Measurements from ENCODE around the gene ANKLE2.
"Not testable (repeated sequence)": the region's sequence is repeated elsewhere in the genome, so short reads cannot be mapped to it uniquely, and the experiment has no call there.

The ANKLE2 gene

DNA sequence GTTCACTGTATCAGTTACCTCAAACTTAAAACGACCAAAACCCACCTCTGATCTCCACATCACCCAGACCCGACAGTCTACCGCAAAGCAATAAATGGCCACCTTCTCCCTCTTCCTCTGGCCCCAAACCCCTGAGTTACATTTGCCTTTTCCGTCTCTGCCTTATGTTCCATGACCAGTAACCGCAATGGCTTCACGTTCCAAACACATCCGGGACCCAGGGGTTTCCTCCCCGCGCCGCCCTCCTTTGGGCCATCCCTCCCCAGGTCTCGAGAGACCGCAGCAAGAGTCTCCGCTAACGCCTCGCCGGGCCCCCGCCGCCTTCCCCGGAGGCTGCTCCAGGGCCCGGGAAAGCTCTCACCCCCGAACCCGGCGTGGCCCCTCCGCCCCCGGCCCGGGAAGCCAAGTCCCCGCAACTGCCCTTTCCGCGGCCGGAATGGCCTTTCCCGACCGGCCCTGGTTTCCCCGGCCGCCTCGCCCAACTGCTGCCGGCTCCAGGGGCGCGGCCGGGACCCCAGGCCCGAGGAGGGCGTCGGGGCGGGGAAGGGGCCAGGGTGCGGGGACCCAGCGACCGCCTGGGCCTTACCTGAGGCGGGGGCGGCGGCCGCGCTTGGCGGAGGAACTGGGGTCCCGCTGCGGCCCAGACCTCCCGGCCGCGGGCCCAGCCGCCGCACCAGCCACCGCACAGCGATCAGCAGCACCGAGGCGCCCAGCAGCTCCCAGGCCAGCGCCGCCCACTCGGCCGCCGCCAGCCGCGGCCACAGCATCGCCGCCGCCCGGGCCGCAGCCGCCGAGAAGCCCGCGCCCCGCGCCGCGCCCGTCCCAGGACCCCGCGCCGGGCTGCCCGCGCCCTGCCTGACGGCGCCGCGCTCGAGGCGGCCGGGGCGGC is at the start of gene ANKLE2:
Gene ANKLE2 (minus strand): TSS at position 801 of the 889 bp plus-strand sequence. CDS start 34 bp downstream, at position 767.
- DNase-seq (ENCODE audit: low read depth), result peak; percentile 48

DNA sequence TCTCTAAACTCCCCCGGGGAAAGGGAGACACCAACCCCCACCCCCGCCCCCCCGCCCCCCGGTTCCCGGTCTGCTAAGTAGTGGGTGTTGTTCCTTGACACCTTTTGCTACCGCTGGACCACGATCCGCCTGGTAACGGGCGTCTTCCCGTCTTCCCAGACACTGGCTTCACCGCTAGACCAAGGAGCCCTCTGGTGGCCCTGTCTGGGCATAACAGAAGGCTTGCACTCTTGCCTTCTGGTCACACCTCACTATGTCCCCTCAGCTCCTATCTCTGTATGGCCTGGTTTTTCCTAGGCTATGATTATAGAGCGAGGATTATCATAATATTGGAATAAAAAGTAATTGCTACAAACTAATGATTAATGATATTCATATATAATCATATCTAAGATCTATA is 47.8 kb upstream of the ANKLE2 start:
- not testable (repeated sequence) for DNase-seq (ENCODE audit: low read depth)

DNA sequence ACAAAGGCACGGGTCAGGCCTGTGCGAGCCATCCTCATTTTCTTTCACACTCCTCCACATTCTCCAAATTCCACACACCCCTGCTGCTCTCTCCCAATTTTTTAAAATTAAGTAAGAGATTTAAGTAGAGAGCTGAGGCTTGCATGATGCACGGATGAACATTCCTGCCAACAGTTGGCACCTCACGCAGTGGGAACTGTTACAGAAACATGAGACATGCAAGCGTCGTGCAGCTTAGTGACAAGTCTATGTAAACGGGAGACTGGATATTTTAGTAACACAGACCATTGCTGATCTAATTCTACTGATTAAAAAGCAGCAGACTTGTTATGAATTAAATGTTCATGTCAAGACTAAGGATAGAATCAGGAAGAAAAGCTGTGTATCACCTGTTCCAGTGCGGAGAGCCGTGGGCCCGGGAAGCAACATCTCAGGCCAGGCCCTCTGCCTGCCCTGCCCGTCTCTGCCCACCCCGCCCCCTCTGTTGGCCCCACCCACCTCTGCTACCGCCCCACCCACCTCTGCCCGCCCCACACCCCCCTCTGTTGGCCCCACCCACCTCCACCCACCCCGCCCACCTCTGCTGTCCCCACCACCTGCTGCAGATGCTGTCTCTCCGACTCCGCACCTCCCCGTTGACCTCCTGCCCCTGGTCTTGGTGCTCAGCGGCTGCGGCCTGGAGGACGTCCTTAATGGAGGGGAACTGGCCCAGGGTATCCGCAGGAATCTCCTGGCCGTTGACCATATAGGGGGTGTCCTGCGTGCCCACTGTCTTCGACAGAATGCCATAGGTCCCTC is 45.9 kb upstream of the ANKLE2 start:
- DNase-seq (ENCODE audit: low read depth), result no peak

DNA sequence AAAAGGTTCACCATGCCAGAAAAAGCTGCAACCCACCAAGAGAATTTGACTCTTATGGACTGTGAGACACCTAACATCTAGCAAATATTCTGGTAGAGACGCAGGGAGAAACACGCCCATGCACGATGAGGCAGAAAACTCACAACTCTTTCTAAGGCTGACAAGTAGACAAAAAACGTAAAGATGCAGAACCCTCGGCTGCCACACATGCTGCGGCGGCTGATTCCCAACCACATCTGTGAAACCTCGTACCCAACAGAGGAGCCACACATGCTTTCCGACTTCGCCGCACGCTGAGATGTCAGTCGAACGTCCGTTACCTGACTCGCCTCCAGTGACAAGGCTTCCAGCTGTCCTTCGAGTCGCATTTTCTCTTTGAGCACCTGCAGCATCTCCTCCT is 45.2 kb upstream of the ANKLE2 start:
- peak; percentile 13 for DNase-seq (ENCODE audit: low read depth)

DNA sequence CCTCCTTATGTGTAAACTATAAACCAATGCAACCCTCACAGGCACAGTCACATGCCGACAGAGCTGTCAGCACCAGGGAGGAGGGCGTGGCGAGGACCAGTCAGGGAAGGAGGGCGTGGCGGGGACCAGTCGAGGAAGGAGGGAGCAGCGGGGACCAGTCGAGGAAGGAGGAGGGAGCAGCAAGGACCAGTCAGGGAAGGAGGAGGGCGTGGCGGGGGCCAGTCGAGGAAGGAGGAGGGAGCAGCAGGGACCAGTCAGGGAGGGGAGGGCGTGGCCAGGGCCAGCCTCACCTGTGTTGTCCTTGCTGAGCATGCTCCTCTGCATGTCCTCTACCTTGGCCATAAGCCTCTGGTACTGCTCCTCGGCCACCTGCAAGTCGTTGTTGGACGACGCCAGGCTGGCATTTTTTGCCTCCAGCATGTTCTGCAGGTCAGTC is 42.8 kb upstream of the ANKLE2 start:
- no peak for DNase-seq (ENCODE audit: low read depth)

DNA sequence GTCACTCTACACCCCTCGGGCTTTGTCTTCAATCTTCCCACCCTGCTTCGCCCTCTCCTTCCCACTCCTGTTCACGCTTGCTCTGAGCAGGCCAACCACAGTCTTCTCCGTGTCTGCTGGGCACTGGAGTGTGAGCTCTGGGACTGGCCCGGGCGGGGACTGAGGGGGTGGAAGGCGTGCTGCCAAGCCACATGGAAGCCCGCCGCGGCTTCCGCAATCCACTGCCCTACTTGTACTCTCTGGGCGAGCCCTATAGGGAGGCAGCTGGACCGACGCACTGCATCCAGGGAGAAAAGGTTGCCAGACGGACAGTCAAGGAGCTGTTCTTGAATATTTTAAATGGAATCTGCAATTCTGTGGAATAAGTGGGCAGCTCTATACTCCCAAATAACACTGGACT is 42.3 kb upstream of the ANKLE2 start:
- no peak for DNase-seq (ENCODE audit: low read depth)

DNA sequence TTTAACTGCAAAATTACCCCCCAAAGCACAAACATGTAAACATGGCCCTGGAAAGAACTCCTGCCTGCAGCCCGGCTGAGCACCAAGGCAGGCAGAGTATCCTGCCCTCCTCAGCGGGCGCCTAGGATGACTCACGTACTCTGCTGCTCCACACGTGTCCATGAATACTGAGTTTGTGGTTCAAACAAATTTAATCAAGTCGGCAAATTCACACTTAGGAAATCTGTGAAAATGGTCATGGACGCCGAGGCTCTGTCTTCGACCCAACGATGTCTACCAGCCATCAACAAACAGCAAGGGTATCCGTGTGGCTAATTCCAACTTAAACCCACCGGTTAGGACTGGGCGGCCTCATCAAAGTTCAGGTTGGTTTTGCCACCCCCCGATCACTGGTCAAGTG is 41.5 kb upstream of the ANKLE2 start:
- no peak for DNase-seq (ENCODE audit: low read depth)

DNA sequence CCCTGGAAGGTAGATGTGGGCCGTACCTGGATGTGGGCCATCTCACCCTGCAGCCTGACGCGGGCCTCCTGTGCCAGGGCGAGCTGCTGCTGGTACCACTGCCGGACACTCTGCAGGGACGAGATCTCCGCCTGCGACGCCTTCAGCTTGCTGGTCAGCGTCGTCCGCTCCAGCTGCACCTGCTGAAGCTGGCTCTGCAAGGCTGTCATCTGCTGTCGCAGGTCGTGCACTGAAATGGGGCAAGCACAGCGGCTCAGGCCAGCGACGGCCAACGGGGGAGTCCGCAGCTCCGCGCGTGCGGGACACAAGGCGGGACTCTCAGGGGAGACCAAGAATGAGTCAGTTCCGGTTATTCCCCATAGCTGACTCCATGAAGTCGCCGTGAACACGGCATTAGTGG is 40.1 kb upstream of the ANKLE2 start:
- no peak for DNase-seq (ENCODE audit: low read depth)

DNA sequence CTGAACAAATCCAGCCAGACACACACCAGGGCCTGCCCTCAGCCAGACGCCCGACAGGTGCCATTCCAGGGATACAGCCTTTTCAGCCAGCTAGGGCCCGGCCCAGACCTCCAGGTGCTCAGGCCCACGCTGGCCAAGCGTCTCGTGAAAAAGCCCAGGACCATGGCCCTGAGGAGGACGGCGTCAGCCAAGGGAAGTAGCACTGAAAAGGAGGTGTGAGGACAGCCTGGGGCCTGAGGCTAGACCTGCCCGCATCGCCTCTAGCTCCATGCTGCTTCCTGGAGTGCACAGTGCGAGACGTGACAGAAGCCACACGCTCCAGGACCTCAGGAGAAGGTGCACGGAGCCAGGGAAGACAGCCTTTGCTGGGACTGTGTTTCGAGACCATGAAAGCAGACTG is 37.2 kb upstream of the ANKLE2 start:
- no peak for DNase-seq (ENCODE audit: low read depth)

DNA sequence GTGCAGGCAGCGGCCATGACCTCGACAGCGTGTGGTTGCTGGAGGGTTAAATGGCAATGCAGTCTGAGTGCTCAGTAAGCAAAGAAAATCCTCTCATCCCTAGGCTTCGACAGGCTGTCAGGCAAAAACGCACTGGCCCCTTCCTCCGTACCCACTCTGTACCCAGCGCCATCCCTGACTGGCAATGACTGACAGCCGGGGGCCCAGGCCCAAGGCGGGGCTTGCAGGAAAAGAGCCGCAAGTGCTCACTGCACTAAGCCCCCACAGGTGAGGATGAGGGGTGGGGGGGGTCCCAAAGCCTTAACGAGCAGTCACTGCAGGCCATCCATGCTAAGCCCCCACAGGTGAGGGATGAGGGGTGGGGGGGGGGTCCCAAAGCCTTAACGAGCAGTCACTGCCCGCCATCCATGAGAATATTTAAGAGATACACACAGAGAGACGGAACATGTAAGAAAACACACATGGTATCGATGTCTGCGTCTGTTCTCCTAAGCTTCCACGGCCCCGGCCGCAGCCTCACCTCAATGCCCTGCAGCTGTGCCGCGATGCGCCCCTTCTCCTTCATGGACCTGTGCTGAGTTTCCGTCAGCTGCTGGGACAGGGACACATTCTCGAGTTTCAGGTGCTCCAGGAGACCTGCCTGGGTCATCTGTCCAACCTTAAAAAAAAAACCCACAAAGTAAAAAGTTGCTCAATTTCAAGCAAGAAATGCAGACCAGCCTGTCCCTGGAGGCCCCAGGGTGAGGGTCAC is 36.4 kb upstream of the ANKLE2 start:
- no peak for DNase-seq (ENCODE audit: low read depth)

DNA sequence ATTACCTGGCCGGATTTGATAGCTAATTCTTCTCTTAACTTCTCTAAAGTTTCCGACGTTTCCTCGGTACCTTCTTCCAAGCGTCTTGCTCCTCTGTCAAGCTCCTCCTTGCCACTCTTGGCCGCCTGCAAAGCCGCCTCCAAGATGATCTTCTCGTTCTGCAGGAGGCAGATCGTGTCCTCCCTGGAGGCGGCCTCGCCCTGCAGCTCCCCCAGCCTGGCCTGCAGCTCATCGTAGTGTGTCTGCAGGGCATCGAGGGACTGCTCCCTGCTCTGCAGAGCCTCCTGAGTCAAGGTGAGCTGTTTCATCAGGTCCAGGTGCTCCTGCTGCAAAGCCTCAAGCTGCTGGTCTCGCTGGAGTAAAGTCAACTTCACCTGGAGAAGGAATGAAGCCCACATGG is 34.2 kb upstream of the ANKLE2 start:
- no peak for DNase-seq (ENCODE audit: low read depth)

DNA sequence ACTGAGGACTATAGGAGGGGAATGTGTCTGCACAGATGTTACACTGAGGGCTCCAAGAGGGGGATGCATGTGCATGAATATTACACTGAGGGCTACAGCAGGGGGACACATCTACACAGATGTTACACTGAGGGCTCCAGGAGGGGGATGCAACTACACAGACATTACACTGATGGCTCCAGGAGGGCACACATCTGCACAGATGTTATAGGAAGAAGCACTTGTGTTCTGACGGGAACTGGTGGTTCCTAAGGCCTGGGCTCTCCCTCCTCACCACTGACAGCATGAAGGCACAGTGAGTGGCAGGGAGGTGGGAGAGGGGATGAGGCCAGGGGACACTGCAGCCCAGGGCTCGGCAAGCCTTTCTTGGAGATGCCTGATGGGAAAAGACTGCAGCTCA is 30.3 kb upstream of the ANKLE2 start:
- not testable (repeated sequence) for DNase-seq (ENCODE audit: low read depth)

DNA sequence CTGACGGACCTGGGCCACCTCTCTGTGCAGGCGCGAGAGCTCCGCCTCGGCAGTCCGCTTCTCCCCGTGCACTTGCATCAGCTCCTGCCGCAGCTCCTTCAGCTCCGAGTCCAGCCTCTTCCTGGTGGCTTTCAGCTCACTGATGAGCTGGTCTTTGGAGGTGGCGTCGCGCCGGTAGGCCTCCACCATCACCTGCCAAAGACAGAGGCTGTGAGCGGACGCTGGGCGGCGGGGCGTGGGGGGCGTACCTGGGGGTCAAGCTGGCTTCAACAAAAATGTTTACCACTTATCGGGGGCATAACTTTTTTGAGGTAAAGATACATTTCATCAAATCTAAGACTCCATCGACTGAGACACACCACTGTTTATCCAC is 27.5 kb upstream of the ANKLE2 start:
- no peak for DNase-seq (ENCODE audit: low read depth)

DNA sequence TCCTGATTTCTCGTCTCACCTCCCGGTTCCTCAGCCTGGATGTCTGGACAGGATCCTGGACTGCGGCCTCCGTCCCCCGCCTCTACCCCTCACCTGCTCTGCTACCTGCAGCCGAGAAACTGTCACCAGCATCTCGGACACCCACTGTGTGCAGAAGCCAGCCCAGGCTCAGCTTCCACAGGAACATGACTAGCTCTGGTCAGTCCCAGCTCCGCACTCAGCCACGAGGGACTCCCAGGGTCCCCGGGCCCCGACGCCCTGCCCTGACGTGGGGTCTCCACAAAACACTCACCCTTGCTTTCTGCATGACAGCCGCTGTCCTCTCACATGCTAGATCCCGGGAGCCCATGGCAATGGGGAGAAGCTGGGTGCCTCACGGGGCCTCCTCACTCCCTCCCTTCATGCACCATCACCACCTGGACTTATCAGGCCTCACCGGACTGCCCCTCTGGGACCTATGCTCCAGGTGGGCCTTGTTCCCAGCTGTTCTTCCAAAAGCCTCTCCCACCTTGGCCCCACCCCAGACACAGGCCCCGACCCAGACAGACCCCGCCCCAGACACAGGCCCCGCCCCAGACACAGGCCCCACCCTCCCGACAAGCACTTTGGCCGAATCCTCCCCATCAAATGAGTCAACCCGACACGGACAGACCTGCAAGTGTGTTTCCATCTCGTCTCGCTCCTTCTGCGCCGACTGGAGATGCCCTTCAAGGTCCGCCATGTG is 26.9 kb upstream of the ANKLE2 start:
- DNase-seq (ENCODE audit: low read depth), result no peak

DNA sequence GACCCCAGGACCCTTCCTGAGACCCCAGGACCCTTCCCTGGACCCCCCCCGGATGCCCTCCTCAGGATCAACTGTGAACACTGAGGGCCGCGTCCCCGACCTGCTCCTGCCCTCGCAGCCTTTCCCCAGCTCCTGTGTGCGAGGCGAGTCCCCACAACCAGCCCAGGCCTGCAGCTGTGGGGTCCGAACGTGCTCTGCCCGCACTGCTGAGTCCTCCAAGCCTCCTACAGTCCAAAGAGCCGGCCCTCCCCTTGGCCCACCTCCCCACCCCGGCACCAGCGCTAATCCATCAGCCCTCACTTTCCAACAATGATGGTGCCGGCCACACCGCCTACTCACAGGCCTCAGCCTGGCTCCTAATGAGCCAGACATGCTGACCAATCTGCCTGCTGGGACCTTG is 26.2 kb upstream of the ANKLE2 start:
- DNase-seq (ENCODE audit: low read depth), result no peak

DNA sequence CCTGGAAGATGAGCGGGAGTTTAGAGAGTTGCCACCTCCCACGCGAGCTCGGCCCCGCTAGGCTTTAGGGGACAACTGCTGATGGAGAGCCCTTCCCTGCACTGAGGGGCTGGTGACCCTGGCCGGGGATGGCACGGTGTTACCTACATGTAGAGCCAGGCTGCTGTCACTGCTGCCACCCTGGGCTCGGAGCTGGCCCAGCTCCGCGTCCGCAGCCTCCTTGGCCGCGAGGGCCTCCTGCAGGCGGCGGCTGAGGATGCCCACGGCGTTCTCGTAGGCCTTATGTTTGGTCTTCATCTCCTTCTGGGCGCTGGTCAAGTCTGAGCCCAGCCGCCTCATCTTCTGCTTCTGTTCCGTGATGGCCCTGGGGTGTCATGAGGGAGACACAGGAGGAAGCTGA is 24.6 kb upstream of the ANKLE2 start:
- no peak for DNase-seq (ENCODE audit: low read depth)

DNA sequence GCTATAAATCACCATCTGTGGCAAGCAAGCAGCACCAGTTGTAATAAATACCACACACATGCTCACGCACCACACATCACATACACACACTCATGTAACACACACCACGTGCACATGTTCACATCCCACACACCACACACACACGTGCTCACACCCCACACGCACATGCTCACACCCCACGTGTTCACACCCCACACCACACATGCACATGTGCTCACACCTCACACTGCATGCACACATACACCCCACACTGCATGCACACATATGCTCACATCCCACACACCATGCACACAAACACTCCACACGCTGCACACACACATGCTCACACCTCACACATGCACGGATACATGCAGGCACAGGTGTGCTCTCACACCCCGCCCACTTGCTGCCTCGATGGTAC is 22.9 kb upstream of the ANKLE2 start:
- no peak for DNase-seq (ENCODE audit: low read depth)

DNA sequence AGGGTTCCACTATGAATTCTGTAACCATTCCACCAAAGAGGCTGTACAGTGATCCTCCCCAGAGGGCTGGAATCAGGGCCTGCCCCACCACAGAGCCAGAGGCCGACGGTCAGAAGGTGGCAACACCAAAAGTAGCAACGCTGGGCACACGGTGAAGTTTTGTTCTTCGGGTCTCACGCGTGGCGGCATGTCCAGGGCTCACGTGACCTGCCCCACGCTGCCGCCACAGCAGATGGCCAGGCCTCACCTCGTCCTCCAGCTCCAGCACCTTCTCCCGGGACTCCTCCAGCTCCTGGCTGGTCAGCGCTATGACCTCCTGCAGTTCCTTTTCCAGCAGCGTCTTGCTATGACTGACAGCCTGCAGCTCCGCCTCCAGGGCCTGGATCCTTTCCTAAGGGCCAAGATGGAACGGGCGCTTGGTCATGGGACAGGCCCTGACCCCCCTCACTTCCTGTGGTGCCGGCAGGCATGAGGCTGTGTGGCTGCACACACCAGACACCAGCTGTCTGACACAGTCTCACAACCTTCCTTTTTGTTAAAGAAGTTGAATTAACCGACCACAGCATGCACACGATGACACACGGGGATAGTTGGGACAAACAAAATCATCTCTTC is 22.4 kb upstream of the ANKLE2 start:
- no peak for DNase-seq (ENCODE audit: low read depth)

DNA sequence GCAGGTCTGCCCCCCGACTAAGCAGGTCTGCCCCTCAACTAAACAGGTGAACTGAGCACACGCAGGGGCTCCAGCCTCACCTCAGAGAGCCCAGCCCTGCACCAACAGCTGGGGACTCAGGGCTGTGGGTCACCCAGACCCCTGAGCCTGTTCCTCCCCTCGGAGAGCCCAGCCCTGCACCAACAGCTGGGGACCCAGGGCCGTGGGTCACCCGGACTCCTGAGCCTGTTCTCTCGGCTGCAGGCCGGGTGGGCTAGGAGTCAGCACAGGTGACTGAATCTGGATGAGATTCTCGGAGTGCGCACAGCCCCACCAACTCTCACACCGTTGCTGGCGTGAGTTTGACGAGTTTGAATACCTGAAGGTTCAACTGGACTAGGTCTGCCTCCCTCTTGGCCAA is 20.3 kb upstream of the ANKLE2 start:
- DNase-seq (ENCODE audit: low read depth), result no peak

DNA sequence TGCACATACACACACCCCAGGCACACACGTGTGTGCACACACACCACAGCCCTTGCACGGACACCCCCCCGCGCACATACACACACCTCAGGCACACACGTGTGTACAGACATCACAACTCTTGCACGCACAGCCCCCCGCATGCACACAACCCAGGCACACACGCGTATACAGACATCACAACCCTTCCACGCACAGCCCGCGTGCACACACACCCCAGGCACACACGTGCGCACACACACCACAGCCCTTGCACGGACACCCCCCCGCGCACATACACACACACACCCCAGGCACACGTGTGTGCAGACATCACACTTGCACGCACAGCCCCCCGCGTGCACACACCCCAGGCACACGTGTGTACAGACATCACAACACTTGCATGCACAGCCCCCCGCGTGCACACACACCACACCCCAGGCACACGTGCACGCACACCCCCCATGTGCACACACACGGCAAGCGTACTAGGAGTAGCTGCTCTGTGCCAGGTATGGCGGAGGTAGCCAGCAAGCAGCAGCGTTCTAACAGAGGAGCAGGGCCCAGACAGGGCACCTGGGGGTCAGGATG is 18.2 kb upstream of the ANKLE2 start:
- no peak for DNase-seq (ENCODE audit: low read depth)

DNA sequence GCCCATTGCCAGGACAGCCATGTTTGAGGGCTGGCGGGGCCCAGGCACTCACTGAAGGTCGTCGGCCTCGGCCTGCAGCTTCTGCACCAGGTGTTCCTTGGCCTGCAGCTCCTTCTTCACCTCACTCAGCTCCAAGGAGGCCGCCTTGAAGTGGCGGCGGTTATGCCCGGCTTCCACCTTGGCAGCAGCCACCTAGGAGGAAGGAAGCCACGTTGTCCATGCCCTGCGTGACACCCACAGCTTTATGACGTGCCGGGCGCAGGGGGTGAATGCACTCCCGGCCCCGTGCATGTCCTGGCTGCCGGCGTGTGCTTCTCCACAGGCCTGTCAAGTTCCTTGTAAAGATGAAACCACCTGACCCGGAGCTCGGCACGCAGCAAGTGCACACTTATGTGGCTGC is 16.0 kb upstream of the ANKLE2 start:
- no peak for DNase-seq (ENCODE audit: low read depth)
